GM12878 (cell line): ENCODE results near the gene BMF. TPM values are rescaled to one million over a fixed set of nuclear protein-coding genes. Genes with fewer than 3 reads are reported as not detected.
A peak's percentile ranks its signal among the peaks of the same experiment; 100 is the strongest.

Experiments used
- ATF7 ChIP-seq: fragments of 450-650 bp; IDR thresholded peaks from 2 replicates; pipeline ENCODE4 v1.6.1; 2016; ENCODE audit warnings: low read depth, mild to moderate bottlenecking
- BRCA1 ChIP-seq: IDR thresholded peaks from 2 replicates; pipeline ENCODE4 v1.6.1; 2011; ENCODE audit warnings: low read depth, low read length, improper control_type of control experiment
- FOXK2 ChIP-seq: fragments of 450-650 bp; IDR thresholded peaks from 2 replicates; pipeline ENCODE4 v1.6.1; 2017; ENCODE audit warnings: mild to moderate bottlenecking, moderate library complexity
- HDAC2 ChIP-seq: fragments of 200-600 bp; sonication (generic); IDR thresholded peaks from 2 replicates; pipeline ENCODE4 v1.6.1; 2017
- KAT2A ChIP-seq: conservative IDR thresholded peaks from 2 replicates; pipeline ENCODE4 v1.6.1; 2011; ENCODE audit warnings: low read depth, low read length; ENCODE audit not compliant: control insufficient read depth
- LARP7 ChIP-seq: fragments of 450-650 bp; IDR thresholded peaks from 2 replicates; pipeline ENCODE4 v1.6.1; 2017; ENCODE audit warnings: mild to moderate bottlenecking
- MTA2 ChIP-seq: fragments of 450-650 bp; IDR thresholded peaks from 2 replicates; pipeline ENCODE4 v1.6.1; 2016; ENCODE audit warnings: low read depth, mild to moderate bottlenecking, moderate library complexity
- PAX8 ChIP-seq: fragments of 450-650 bp; IDR thresholded peaks from 2 replicates; pipeline ENCODE4 v1.6.1; 2017; ENCODE audit warnings: mild to moderate bottlenecking, moderate library complexity
- POLR2AphosphoS2 ChIP-seq: IDR thresholded peaks from 2 replicates; pipeline ENCODE4 v1.6.1; 2011; ENCODE audit warnings: low read depth, mild to moderate bottlenecking, low read length, improper control_type of control experiment, moderate library complexity
- POU2F2 ChIP-seq: IDR thresholded peaks from 3 replicates; pipeline ENCODE4 v1.6.1; 2011; ENCODE audit warnings: low read depth, mild to moderate bottlenecking, low read length, borderline replicate concordance
- SRF ChIP-seq, 2 experiments: IDR thresholded peaks; 2 replicates each; pipeline ENCODE4 v1.6.1; 2011; ENCODE audit warnings: low read depth in 2 of 2, low read length in 2 of 2, mild to moderate bottlenecking in 1 of 2, moderate library complexity in 1 of 2
- SUPT20H ChIP-seq: IDR thresholded peaks from 2 replicates; pipeline ENCODE4 v1.6.1; 2011; ENCODE audit warnings: low read depth, mild to moderate bottlenecking, low read length, moderate library complexity, borderline replicate concordance; ENCODE audit not compliant: control insufficient read depth
- ZBED1 ChIP-seq: IDR thresholded peaks from 2 replicates; pipeline ENCODE4 v1.6.1; 2016; ENCODE audit warnings: borderline replicate concordance
- ZNF274 ChIP-seq: IDR thresholded peaks from one replicate; pipeline ENCODE4 v1.8.0; 2011; ENCODE audit not compliant: insufficient read length, insufficient read depth
- ZZZ3 ChIP-seq: IDR thresholded peaks from 2 replicates; pipeline ENCODE4 v1.6.1; 2011; ENCODE audit warnings: low read depth; ENCODE audit not compliant: control insufficient read depth, insufficient read length
- polyA plus RNA-seq, 11 experiments: library from polyadenylated mRNA; depleted of rRNA in 4 of 11; unstranded in 6 of 11; stranded (reverse) in 5 of 11; fragments of >200 nt; fragmentation: Nextera tagmentation in 4 of 11; fragmentation: Illumina TruSeq in 1 of 11; extraction: Ambion mirVana in 4 of 11; extraction: Trizol in 1 of 11; gene quantifications; 1 replicate in 1 of 11; 2 replicates in 10 of 11; pipeline versions ENCODE4 v1.2.1 to v1.2.3, GENCODE V29; 2011 to 2016; ENCODE audit warnings: inconsistent platforms in 2 of 11, missing spikeins in 2 of 11, low read depth in 1 of 11
- total RNA-seq, 4 experiments: library from RNA; depleted of rRNA in 3 of 4; stranded (reverse); fragments of >200 nt in 3 of 4; fragmentation: Illumina TruSeq in 1 of 4; extraction: Trizol in 1 of 4; gene quantifications; 2 replicates each; pipeline versions ENCODE4 v1.2.1 to v1.2.3, GENCODE V29; 2013 to 2021
- TF ChIP-seq, protein P1 (sequence below): fragments of 450-650 bp; IDR thresholded peaks from 2 replicates; pipeline ENCODE4 v1.6.1; 2017; ENCODE audit warnings: mild to moderate bottlenecking, moderate library complexity
- TF ChIP-seq, protein P2 (sequence below): IDR thresholded peaks from 2 replicates; pipeline ENCODE4 v1.6.1; 2012; ENCODE audit warnings: mild to moderate bottlenecking, low read depth, low read length
- TF ChIP-seq, protein P3 (sequence below): IDR thresholded peaks from 2 replicates; pipeline ENCODE4 v1.6.1; 2011; ENCODE audit warnings: low read depth, mild to moderate bottlenecking, low read length, moderate library complexity, borderline replicate concordance; ENCODE audit errors: extremely low read depth
- TF ChIP-seq, protein P4 (sequence below): fragments of 450-650 bp; IDR thresholded peaks from 2 replicates; pipeline ENCODE4 v1.6.1; 2016; ENCODE audit warnings: mild to moderate bottlenecking

BMF gene
- total and polyA plus RNA-seq, 10 of the 15 experiments (the other 5 are each of a cell fraction or from before 2014, with no cell fraction given), result 0.82 to 34.9 (median 16.9) TPM

DNA sequence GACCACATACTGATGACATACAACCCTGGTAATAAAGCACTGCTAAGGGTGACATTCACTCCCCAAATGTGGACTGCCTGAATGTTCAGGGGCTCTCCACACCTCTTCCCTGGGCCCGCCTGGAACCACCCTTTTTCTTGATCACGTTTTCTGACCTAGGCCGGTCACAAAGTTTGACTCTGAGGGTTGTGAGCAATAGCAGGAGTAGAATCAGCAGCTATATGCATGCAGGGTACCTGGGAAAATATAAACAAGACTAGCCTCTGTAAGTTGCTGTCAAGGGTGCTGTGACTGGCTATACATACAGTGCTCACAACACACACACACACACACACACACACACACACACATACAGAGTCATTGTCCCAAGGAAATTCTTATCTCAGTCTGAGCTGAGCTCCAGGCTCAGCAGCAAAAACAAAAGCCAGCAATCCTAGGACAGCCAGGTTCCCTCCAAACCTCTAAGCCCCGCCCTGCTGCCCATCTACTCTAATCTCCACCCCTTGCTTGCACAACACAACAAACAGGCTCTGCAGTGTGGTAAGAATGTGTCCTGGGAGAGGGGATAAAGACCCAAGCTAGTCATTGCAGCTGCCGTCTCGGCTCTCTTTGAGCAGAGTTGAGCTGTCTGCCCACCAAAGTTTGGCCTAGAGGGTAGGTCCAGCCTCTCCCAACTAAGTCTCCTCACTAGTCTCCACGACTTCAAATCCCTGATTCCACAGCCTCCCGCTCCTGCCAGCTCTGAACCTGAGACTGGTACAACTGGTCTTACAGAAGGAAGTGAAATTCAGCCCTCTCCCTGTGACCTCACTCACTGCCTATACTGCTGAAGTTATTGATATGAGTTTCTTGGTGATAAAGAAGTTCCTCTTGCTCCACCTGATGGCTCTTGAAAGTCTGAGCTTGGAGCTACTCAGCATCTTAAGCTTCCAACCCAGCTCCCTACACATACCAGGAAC, 2.2 kb downstream of the BMF start (continued):
- TF ChIP-seq, protein P1, sequence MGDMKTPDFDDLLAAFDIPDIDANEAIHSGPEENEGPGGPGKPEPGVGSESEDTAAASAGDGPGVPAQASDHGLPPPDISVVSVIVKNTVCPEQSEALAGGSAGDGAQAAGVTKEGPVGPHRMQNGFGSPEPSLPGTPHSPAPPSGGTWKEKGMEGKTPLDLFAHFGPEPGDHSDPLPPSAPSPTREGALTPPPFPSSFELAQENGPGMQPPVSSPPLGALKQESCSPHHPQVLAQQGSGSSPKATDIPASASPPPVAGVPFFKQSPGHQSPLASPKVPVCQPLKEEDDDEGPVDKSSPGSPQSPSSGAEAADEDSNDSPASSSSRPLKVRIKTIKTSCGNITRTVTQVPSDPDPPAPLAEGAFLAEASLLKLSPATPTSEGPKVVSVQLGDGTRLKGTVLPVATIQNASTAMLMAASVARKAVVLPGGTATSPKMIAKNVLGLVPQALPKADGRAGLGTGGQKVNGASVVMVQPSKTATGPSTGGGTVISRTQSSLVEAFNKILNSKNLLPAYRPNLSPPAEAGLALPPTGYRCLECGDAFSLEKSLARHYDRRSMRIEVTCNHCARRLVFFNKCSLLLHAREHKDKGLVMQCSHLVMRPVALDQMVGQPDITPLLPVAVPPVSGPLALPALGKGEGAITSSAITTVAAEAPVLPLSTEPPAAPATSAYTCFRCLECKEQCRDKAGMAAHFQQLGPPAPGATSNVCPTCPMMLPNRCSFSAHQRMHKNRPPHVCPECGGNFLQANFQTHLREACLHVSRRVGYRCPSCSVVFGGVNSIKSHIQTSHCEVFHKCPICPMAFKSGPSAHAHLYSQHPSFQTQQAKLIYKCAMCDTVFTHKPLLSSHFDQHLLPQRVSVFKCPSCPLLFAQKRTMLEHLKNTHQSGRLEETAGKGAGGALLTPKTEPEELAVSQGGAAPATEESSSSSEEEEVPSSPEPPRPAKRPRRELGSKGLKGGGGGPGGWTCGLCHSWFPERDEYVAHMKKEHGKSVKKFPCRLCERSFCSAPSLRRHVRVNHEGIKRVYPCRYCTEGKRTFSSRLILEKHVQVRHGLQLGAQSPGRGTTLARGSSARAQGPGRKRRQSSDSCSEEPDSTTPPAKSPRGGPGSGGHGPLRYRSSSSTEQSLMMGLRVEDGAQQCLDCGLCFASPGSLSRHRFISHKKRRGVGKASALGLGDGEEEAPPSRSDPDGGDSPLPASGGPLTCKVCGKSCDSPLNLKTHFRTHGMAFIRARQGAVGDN, result peak; percentile 45
- TF ChIP-seq, protein P2, sequence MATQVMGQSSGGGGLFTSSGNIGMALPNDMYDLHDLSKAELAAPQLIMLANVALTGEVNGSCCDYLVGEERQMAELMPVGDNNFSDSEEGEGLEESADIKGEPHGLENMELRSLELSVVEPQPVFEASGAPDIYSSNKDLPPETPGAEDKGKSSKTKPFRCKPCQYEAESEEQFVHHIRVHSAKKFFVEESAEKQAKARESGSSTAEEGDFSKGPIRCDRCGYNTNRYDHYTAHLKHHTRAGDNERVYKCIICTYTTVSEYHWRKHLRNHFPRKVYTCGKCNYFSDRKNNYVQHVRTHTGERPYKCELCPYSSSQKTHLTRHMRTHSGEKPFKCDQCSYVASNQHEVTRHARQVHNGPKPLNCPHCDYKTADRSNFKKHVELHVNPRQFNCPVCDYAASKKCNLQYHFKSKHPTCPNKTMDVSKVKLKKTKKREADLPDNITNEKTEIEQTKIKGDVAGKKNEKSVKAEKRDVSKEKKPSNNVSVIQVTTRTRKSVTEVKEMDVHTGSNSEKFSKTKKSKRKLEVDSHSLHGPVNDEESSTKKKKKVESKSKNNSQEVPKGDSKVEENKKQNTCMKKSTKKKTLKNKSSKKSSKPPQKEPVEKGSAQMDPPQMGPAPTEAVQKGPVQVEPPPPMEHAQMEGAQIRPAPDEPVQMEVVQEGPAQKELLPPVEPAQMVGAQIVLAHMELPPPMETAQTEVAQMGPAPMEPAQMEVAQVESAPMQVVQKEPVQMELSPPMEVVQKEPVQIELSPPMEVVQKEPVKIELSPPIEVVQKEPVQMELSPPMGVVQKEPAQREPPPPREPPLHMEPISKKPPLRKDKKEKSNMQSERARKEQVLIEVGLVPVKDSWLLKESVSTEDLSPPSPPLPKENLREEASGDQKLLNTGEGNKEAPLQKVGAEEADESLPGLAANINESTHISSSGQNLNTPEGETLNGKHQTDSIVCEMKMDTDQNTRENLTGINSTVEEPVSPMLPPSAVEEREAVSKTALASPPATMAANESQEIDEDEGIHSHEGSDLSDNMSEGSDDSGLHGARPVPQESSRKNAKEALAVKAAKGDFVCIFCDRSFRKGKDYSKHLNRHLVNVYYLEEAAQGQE, result no peak
- no peak for TF ChIP-seq ZZZ3
- 0 out of 4 replicates have a peak, but pooled peaks of 1 of the 2 experiments have one; percentile 10 for TF ChIP-seq SRF (IDR thresholded peaks at IDR 0.05; ENCODE audit: low read depth in 2 of 2, low read length in 2 of 2)
- no peak for TF ChIP-seq KAT2A
- TF ChIP-seq ZNF274, result no peak
- TF ChIP-seq BRCA1, result no peak
- TF ChIP-seq POU2F2, result peak; percentile 7; the same call in 1 of the 3 replicates
- TF ChIP-seq PAX8, result no peak
- TF ChIP-seq, protein P3, sequence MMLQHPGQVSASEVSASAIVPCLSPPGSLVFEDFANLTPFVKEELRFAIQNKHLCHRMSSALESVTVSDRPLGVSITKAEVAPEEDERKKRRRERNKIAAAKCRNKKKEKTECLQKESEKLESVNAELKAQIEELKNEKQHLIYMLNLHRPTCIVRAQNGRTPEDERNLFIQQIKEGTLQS, result no peak
- peak; percentile 63 for TF ChIP-seq MTA2
- peak; percentile 25; the same call in 1 of the 2 replicates for TF ChIP-seq POLR2AphosphoS2
- TF ChIP-seq FOXK2, result no peak
- 0 out of 2 replicates have a peak, but pooled peaks have one; percentile 45 for TF ChIP-seq LARP7
- TF ChIP-seq ATF7, result peak; percentile 86
- TF ChIP-seq, protein P4, sequence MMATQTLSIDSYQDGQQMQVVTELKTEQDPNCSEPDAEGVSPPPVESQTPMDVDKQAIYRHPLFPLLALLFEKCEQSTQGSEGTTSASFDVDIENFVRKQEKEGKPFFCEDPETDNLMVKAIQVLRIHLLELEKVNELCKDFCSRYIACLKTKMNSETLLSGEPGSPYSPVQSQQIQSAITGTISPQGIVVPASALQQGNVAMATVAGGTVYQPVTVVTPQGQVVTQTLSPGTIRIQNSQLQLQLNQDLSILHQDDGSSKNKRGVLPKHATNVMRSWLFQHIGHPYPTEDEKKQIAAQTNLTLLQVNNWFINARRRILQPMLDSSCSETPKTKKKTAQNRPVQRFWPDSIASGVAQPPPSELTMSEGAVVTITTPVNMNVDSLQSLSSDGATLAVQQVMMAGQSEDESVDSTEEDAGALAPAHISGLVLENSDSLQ, result peak; percentile 53; the same call in 1 of the 2 replicates
- TF ChIP-seq SUPT20H, result no peak
- no peak for TF ChIP-seq HDAC2
- TF ChIP-seq ZBED1, result no peak
